ENCODE data around the gene SPOCK1.

Gene SPOCK1

DNA sequence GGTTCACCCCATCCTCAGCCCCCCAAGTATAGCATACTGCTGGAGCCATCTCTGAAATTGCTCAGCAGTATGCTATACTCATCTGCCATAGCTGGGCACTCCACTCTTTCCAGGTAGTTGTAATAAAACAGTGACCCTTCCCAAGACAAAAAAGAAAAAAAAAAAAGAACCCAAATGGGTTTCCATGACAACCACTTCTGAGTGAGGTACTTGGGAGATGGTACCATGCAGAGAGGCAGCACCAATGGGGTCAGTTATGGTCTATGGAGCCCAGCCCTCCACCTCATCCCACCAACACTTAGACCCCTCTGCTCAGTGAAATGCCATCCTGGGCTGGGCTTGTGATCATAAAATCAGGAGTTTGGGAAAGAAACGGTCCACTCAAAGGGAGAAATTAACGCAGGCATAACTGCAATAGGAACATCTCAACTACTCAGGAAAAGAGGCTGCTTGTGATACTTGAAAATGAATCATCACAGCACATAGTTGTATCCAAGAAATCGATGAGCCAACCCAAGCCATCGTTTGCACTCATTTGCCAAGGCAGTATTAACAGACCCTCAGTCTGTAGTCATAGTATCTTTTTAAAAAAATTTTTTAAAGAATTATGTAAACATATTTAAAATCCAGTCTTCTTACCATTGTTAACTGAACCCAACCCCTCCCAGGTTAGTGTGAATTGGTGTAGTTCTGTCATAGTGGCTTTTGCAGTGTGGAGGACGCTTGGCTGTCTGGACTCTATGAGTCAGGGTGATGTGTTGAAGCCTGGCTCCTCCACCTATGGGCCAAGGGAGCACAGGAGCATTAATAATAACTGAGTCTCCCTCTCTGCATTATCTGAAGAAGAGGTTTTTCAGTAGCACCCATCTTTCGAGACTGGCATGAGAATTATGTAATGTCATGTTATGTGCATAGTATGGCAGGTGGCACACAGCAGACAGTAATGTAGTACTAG, 402.7 kb downstream of the SPOCK1 start:
- no peak for DNase-seq (ENCODE audit: extremely low read depth, low read depth)
- TF ChIP-seq, protein P1, sequence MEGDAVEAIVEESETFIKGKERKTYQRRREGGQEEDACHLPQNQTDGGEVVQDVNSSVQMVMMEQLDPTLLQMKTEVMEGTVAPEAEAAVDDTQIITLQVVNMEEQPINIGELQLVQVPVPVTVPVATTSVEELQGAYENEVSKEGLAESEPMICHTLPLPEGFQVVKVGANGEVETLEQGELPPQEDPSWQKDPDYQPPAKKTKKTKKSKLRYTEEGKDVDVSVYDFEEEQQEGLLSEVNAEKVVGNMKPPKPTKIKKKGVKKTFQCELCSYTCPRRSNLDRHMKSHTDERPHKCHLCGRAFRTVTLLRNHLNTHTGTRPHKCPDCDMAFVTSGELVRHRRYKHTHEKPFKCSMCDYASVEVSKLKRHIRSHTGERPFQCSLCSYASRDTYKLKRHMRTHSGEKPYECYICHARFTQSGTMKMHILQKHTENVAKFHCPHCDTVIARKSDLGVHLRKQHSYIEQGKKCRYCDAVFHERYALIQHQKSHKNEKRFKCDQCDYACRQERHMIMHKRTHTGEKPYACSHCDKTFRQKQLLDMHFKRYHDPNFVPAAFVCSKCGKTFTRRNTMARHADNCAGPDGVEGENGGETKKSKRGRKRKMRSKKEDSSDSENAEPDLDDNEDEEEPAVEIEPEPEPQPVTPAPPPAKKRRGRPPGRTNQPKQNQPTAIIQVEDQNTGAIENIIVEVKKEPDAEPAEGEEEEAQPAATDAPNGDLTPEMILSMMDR (IDR thresholded peaks at IDR 0.05; ENCODE audit: low read depth, low read length, missing control alignments) = no peak
- no peak overlapping the region for H3K4me3 ChIP-seq (replicated peaks; ENCODE audit: low read depth, low read length)

DNA sequence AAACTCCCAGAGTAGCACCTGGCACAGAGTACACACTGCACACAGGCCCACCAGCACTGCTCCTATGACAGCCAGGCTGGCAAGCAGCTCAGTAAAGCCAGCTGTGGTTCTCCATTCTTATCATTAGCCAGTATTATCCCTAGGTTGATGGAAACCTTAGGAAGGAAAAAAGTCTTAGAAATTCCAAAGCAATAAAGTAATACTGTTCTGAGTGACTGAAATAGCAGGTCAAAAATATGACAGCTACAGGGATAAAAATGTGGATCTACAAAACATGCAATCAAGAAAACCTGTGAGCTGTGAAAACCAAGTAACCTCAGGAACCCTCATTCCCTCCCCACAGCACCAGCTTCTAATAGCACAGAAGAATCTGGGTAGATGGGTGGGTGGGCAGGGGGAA, 403.5 kb downstream of the SPOCK1 start:
- TF ChIP-seq, protein P1 (IDR thresholded peaks at IDR 0.05; ENCODE audit: low read depth, low read length, missing control alignments) = no peak
- no peak for DNase-seq (ENCODE audit: extremely low read depth, low read depth)
- H3K4me3 ChIP-seq (replicated peaks; ENCODE audit: low read depth, low read length) = no peak overlapping the region

DNA sequence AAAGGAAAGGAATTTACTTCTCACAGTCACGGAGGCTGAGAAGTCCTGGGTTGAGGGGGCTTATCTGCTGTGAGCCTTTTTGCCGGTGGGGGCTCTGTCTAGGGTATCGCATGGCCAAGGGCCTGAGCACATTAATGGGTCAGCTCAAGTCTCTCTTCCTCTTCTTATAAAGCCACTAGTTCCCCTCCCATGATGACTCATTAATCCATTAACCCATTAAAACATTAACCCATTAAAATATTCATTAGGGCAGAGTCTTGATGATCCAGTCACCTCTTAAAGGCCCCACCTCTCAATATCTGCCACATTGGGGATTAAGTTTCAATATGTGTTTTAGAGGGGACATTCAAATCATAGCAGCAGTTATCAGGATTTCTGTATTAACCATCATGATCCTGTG, 406.3 kb downstream of the SPOCK1 start:
- no peak overlapping the region for H3K4me3 ChIP-seq (replicated peaks; ENCODE audit: low read depth, low read length)
- no peak for DNase-seq (ENCODE audit: extremely low read depth, low read depth)
- TF ChIP-seq, protein P1 (IDR thresholded peaks at IDR 0.05; ENCODE audit: low read depth, low read length, missing control alignments) = no peak

DNA sequence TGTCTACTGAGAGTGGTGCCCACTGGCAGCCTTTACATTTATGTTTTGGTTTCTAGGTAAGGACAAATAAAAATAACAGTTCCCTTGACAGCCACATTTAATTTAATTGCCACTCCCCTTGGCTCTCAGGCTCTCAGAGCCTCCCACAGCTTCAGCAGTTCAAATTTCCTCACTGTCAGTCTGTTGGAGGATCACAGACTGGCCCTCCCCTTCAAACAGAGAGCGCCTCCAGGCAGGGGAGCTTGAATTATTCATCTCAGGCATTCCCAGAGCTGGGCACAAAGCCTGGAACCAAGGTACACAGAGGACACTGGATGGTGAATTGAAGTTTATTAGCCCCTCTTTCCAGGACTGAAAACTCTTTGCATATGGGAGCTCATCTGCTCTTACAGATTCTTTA, 407.7 kb downstream of the SPOCK1 start:
- no peak overlapping the region for H3K4me3 ChIP-seq (replicated peaks; ENCODE audit: low read depth, low read length)
- TF ChIP-seq, protein P1 (IDR thresholded peaks at IDR 0.05; ENCODE audit: low read depth, low read length, missing control alignments) = no peak
- DNase-seq (ENCODE audit: extremely low read depth, low read depth) = no peak

DNA sequence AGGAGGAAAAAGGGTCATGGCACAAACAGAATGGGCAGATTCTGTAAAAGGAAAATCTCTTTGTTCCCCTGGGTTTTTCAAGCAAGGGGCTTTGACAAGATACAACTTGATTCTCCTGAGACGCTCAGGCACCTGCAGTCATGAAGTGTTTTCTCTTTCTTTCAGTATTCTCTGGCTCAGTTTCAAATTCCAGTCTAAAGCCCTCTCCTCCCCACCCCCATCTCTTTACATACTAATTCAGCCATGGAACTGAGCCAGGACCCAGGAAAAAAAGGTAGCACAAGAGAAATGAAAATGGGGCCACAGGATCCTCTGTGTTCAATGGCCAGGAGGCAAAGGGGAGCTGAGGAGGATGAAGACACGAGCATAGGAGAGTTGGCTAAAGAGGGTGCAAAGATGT, 408.4 kb downstream of the SPOCK1 start:
- TF ChIP-seq, protein P1 (IDR thresholded peaks at IDR 0.05; ENCODE audit: low read depth, low read length, missing control alignments) = no peak
- no peak for DNase-seq (ENCODE audit: extremely low read depth, low read depth)
- no peak overlapping the region for H3K4me3 ChIP-seq (replicated peaks; ENCODE audit: low read depth, low read length)

DNA sequence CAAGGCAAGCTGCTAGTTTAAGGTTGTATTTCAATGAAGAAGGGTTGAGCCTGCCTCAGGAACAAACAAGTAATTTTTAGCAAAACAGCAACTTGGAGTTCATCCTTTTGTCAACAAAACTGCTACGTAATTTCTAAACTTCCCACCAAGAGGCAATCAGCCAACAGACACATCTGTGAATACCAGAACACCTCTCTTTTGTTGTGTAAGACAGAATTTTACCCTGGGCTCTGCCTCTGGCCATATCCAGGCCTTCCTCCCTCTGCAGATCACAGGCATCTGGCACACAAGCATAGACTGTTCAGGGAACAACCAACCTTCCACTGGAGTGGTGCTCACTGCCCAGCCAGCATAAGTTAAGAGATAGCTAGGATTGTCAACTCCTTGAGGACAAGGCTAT, 409.0 kb downstream of the SPOCK1 start:
- TF ChIP-seq, protein P1 (IDR thresholded peaks at IDR 0.05; ENCODE audit: low read depth, low read length, missing control alignments) = no peak
- DNase-seq (ENCODE audit: extremely low read depth, low read depth) = no peak
- no peak overlapping the region for H3K4me3 ChIP-seq (replicated peaks; ENCODE audit: low read depth, low read length)
